Measurements from ENCODE around the gene GARNL3.

- TF ChIP-seq, protein P1, sequence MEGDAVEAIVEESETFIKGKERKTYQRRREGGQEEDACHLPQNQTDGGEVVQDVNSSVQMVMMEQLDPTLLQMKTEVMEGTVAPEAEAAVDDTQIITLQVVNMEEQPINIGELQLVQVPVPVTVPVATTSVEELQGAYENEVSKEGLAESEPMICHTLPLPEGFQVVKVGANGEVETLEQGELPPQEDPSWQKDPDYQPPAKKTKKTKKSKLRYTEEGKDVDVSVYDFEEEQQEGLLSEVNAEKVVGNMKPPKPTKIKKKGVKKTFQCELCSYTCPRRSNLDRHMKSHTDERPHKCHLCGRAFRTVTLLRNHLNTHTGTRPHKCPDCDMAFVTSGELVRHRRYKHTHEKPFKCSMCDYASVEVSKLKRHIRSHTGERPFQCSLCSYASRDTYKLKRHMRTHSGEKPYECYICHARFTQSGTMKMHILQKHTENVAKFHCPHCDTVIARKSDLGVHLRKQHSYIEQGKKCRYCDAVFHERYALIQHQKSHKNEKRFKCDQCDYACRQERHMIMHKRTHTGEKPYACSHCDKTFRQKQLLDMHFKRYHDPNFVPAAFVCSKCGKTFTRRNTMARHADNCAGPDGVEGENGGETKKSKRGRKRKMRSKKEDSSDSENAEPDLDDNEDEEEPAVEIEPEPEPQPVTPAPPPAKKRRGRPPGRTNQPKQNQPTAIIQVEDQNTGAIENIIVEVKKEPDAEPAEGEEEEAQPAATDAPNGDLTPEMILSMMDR (IDR thresholded peaks at IDR 0.05) = no peak
- TF ChIP-seq POLR2A (IDR thresholded peaks at IDR 0.05) = no peak
Measured at GRCh38 chr9:127273326-127273725, 8.8 kb downstream of the GARNL3 start.

Measured in right lobe of liver (tissue), 4 donors.